Measurements from ENCODE around the gene UVRAG. TPM values are rescaled to one million over a fixed set of nuclear protein-coding genes. Genes with fewer than 3 reads are reported as not detected.

Gene UVRAG
- total RNA-seq, 4 donors from 2014 or later, result 14.6 to 28.0 (median 20.7) TPM

GRCh38 chr11:75776546-75776945, 38.5 kb upstream of the UVRAG start:
- DNase-seq (ENCODE audit: low spot score in 2 of 2), result no peak
- WGBS, 2 donors, result 91 to 98% methylated on average over 4 of the region's 4 CpGs
- intact Hi-C loops (cut with DNase I; ENCODE audit: low total_unique reads), result no loop called here
- no peak for TF ChIP-seq POLR2A (IDR thresholded peaks at IDR 0.05)
- TF ChIP-seq, protein P1, sequence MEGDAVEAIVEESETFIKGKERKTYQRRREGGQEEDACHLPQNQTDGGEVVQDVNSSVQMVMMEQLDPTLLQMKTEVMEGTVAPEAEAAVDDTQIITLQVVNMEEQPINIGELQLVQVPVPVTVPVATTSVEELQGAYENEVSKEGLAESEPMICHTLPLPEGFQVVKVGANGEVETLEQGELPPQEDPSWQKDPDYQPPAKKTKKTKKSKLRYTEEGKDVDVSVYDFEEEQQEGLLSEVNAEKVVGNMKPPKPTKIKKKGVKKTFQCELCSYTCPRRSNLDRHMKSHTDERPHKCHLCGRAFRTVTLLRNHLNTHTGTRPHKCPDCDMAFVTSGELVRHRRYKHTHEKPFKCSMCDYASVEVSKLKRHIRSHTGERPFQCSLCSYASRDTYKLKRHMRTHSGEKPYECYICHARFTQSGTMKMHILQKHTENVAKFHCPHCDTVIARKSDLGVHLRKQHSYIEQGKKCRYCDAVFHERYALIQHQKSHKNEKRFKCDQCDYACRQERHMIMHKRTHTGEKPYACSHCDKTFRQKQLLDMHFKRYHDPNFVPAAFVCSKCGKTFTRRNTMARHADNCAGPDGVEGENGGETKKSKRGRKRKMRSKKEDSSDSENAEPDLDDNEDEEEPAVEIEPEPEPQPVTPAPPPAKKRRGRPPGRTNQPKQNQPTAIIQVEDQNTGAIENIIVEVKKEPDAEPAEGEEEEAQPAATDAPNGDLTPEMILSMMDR (IDR thresholded peaks at IDR 0.05), result no peak
- H3K4me3 ChIP-seq (ENCODE audit: low read depth, poor library complexity, severe bottlenecking), result no peak overlapping the region

DNA sequence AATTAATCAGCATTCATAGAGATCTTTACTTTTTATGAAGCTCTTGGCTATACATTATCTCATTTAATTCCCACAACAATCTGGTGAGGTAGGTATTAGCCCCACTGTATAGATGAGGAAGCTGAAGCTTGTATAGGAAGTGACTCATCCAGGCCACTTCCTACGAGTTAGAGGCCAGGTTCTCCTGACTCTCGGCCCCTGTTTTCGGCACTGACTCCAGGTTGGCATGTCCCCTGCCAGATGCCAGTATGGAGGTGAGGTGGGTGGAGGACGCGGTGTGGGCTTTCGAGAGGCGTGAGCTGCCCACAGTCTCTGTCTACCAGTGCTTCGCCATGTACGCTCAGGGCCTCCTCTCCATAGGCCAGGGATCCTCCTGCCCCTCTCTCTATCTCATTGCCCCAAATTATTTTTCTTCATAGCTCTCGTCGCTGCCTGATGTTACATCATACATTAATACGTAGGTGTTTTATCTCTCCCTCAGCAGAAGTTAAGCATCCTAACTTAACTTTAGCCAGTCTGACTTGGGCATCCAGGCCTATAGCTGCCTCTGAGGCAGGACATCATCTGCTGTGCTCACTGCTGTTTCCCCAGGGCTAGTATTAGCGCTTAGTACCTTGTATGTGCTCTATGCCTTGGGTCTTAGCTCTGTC, 37.4 kb upstream of the UVRAG start:
- intact Hi-C loops (cut with DNase I; ENCODE audit: low total_unique reads), result no loop called here
- H3K4me3 ChIP-seq (ENCODE audit: low read depth, poor library complexity, severe bottlenecking), result no peak overlapping the region
- TF ChIP-seq, protein P1 (IDR thresholded peaks at IDR 0.05), result no peak
- no peak for TF ChIP-seq POLR2A (IDR thresholded peaks at IDR 0.05)
- no peak for DNase-seq (ENCODE audit: low spot score in 2 of 2)
- 91% methylated on average over 13 of the region's 13 CpGs for WGBS, 2 donors

GRCh38 chr11:75778962-75779361, 36.0 kb upstream of the UVRAG start:
- intact Hi-C loops (cut with DNase I; ENCODE audit: low total_unique reads), result no loop called here

GRCh38 chr11:75779960-75780359, 35.0 kb upstream of the UVRAG start:
- intact Hi-C loops (cut with DNase I; ENCODE audit: low total_unique reads), result no loop called here
- 57 to 64% methylated on average over 2 of the region's 2 CpGs for WGBS, 2 donors
- DNase-seq (ENCODE audit: low spot score in 2 of 2), result no peak
- H3K4me3 ChIP-seq (ENCODE audit: low read depth, poor library complexity, severe bottlenecking), result no peak overlapping the region
- no peak for TF ChIP-seq POLR2A (IDR thresholded peaks at IDR 0.05)
- TF ChIP-seq, protein P1 (IDR thresholded peaks at IDR 0.05), result no peak

More at GRCh38 chr11:75778962-75779361, 36.0 kb upstream of the UVRAG start:
- WGBS, 2 donors, result 86 to 97% methylated on average over 5 of the region's 5 CpGs
- no peak overlapping the region for H3K4me3 ChIP-seq (ENCODE audit: low read depth, poor library complexity, severe bottlenecking)
- TF ChIP-seq, protein P1 (IDR thresholded peaks at IDR 0.05), result no peak
- TF ChIP-seq POLR2A (IDR thresholded peaks at IDR 0.05), result no peak
- no peak for DNase-seq (ENCODE audit: low spot score in 2 of 2)

- H3K4me3 ChIP-seq (ENCODE audit: low read depth, poor library complexity, severe bottlenecking), result no peak overlapping the region
- 86 to 93% methylated on average over 3 of the region's 3 CpGs for WGBS, 2 donors
Measured at GRCh38 chr11:75780888-75781287, 34.1 kb upstream of the UVRAG start.

More at GRCh38 chr11:75780888-75781287, 34.1 kb upstream of the UVRAG start:
- DNase-seq (ENCODE audit: low spot score in 2 of 2), result no peak
- intact Hi-C loops (cut with DNase I; ENCODE audit: low total_unique reads), result no loop called here
- TF ChIP-seq POLR2A (IDR thresholded peaks at IDR 0.05), result no peak
- TF ChIP-seq, protein P1 (IDR thresholded peaks at IDR 0.05), result no peak

All from lower leg skin (tissue), 4 donors.